Adipose tissue (tissue), 3 donors: Measurements from ENCODE around the gene ARSB. TPM values are rescaled to one million over a fixed set of nuclear protein-coding genes. Genes with fewer than 3 reads are reported as not detected.
"Not testable (repeated sequence)": the region's sequence is repeated elsewhere in the genome, so short reads cannot be mapped to it uniquely, and the experiment has no call there.

ENCODE experiments used
- H3K27ac ChIP-seq: one replicate; pipeline ENCODE4 v1.5.1; 2013; ENCODE audit warnings: low read depth, low read length
- WGBS, 3 donors: extraction: QIAGEN DNeasy Blood & Tissue Kit; methylation state at CpG; one replicate each; pipeline ENCODE4 v1.1.7; 2013; 5-methylcytosine and 5-hydroxymethylcytosine counted together
- polyA plus RNA-seq, 3 donors: library from polyadenylated mRNA; stranded (reverse); fragments of 200-250 nt; gene quantifications; one replicate each; pipeline ENCODE4 v1.2.3, GENCODE V29; 2013
- donor health status: healthy with polysubstance abuse.
- donor health status: Bipolar disorder and iron deficiency.
- donor health status: healthy.

ARSB gene
- polyA plus RNA-seq, 3 donors, result 1.8 to 4.1 (median 3.9) TPM

DNA sequence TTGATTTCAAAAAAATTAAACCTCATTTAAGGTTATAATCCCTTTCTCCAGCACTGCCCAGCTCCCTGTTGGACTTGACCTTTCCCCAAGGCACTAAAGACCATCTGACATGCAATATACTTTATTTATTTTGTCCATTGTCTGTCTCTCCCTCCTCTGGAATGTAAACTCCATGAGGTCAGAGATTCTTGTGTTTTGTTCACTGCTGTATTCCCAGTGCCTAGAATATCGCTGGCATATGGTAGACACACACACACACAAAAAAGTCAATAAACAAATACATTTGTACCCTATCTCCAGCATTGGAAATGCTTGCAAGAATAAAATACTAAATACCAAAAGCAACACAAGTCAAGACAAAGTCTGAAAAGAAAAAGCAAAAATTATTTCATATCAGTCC, 17.3 kb upstream of the ARSB start:
- H3K27ac ChIP-seq, result no peak overlapping the region
- 80 to 96% (median 89%) methylated on average over 1 of the region's 1 CpG for WGBS, 3 donors

DNA sequence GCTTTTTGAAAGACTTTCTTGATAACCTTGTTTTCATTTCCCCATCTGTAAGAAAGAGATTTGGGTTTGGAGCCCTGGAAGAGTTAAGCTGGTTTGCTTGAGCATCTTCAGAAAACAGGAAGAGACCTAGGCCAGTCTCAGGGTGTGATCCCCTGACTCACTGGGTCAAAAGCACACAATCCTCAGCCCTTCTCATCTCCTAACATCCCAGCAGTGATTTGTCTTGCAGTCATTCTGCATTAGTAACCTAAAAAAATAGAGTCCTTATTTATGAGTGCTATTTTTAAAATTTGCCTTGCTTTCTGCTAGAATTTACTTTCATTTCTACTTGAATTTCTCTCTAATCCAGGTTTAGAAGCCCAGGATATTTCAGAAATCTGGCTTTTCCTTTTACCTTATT, 16.4 kb upstream of the ARSB start:
- H3K27ac ChIP-seq, result no peak overlapping the region

DNA sequence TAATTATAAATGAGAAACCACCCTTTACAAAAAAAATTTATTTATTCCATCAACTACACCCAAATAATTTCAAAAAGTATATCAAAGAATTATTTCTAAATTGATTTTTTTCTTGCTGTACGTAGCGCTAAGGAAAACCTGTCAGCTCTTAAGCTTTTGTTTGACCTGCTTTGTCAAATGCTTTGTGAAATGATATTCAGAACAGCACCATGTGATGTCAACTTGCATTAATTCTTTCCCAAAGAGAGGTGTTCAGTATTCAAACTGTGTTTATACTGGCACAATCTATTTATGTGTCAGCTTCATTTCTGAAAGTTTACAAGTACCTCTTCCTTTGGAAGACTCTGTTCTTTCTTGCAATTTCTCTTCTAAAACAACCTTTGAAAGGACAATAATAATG, 12.0 kb upstream of the ARSB start:
- H3K27ac ChIP-seq, result no peak overlapping the region
- WGBS, 3 donors, result 93 to 95% (median 95%) methylated on average over 2 of the region's 2 CpGs

DNA sequence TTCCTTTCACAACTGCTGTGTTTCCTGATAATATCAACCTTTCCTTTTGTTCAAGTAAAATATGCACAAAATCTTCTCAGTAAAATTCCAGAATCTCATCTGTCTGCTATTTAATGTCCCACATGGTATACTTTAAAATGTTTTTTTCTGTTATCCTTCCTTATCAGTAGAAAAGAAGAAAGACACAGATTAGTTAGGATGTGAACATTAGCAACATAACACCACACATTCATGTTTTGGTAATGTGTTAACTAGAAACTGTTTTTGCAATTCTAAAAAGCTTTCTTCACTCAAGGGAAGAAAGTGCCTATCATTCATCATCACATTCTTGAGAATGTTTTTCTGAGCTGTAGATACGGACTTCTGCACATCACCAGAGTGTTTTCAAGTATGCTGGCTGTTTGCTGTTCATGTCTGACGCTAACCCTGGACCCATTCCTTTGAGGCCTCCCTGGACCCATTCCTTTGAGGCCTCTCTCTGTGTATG, 10.5 kb upstream of the ARSB start:
- 81 to 94% (median 86%) methylated on average over 2 of the region's 2 CpGs for WGBS, 3 donors
- no peak overlapping the region for H3K27ac ChIP-seq

DNA sequence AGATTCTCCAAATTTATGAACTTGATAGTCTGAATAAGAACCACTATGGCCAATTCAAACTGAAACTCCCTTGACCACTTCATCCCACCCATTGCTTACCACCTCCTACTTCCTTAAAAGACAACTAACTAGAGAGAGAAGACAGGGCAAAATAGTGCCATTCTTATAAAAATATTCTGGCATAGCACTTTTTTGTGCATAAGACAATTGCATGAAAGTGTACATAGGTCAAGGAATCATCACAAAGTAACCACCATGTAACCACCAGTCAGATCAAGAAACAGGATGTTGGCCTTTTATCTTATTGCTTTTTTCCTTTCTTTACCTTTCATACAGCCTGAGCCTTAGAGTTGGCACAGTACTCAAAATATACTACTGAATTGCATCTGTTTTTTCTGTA, 8.1 kb upstream of the ARSB start:
- no peak overlapping the region for H3K27ac ChIP-seq

DNA sequence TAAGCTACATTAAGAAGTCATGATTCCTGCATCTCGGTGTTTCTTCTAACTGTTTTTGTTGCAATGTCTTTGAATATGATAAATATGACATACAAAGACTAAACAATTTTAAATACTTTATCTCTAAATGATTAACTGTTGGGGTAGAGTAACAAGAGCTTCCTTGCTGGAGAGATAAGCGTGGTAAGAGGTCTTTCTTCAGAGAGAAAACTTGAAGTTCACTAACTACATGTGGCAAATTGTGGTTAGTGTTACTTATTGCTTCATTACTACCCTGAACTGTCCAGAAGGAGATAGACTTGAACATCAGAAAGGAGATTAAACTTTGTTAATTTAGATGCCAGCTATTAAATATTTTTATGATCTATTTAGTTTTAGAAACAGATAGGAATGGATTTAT, 7.0 kb upstream of the ARSB start:
- H3K27ac ChIP-seq, result no peak overlapping the region
- 57 to 94% (median 71%) methylated on average over 2 of the region's 2 CpGs for WGBS, 3 donors

DNA sequence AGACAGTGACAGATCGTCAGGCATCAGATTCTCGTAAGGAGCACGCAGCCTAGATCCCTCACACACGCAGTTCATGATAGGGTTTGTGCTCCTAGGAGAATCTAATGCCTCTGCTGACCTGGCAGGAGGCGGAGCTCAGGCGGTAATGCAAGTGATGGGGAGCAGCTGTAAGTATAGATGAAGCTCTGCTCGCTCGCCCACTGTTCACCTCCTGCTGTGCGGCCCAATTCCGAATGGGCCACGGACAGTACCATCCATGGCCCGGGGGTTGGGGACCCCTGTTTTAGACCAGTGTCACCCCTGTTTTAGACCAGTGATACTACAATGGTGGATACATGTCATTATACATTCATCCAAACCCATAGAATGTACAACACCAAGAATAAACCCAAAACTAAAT, 4.0 kb upstream of the ARSB start:
- 95 to 97% (median 97%) methylated on average over 12 of the region's 12 CpGs for WGBS, 3 donors

DNA sequence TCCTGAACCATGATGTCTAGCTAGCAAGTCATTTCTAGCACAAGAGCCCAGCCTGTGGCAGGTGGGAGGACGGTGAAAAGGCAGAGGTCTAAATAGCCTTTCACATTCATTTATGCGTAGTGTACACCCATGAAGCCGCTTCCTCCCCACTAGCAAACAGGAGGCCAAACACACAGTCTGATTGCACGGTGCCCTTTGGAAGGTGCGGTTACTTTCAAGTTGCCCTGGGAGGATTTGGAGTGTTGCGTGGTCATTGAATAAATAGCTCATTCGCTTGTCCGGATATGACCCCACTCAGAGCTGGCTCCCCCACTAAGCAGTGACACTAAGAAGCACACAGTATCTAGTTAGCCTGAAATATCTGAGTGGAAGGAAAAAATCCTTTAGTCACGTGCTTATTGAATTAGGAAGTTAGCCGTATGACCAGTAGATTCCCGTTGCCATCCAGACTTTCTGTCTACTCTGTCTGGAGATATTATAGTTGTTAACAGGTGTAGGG, 664 bp upstream of the ARSB start:
- H3K27ac ChIP-seq, result peak overlapping the region; percentile 49
- WGBS, 3 donors, result 2 to 5% (median 2%) methylated on average over 11 of the region's 11 CpGs

More for the DNA sequence above, 4.0 kb upstream of the ARSB start:
- H3K27ac ChIP-seq, result no peak overlapping the region

DNA sequence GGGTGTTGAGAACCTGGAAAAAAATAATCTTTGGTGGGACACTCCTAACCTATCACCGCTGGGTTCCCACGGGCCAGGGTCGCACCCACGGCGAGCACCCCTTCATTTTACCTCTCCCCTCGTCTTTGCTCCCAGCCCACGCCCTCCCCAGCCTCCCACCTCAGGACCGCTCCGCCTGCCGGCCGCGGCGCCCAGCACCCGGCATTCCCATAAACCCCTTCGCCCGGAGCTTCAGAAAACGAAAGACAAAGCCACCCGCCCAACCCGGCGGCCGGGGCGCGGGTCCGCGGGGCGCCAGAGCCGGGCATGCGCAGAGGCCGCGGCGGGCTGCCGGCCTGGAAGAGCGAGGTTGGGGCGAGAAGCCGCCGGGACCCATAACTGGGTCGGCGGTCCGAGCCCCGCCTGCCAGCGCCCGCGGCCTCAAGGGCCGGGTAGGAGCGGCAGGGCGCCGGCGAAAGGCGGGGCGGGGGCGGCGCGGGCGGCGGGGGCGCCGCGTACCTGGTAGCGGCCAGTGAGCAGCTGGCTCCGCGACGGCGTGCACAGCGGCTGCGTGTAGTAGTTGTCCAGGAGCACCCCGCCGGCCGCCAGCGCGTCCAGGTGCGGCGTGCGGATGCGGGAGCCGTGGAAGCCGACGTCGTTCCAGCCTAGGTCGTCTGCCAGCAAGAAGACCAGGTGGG, 533 bp downstream of the ARSB start:
- WGBS, 3 donors, result 0% methylated on average over 41 to 79 of the region's 79 CpGs
- peak overlapping the region; percentile 71 for H3K27ac ChIP-seq

DNA sequence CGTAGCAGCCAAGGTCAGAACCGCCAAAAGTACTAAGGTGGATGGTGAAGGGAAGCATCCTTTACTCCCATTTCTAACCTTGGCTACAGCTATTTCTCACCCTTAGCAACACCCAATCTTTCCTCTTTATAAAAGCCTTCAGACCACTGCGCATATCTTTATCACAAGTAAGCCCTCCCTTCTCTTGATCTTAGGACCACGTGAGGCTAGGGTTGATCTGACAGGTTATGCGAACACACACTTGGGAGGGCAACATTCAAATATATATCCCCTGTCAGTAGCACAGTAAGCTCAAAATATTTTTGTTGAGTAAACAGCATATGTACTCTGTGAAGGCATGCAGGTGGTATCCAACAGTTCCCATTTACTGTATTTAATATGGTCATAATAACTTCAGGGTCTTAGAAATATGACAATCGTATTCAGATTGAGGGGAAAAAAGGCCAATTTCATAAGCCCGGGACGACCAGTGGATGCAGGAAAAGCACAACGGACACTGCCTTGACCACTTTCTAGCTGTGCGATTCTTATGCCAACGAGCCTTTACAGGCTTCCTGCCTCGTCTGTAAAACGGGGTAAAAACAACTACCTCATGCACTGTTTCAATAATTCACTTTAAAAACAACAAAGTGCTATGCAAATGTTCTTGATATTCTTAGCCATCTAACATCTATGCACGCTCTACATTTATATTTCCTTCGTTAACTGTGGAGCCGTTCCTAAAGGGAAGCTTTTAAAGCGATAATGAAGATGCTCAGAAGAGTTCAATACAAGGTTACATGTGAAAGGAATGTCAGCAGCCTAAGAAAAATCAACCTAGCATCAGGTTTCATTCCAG, 1.3 kb downstream of the ARSB start:
- 12 to 22% (median 20%) methylated on average over 17 of the region's 17 CpGs for WGBS, 3 donors
- peak overlapping the region; percentile 71 for H3K27ac ChIP-seq

DNA sequence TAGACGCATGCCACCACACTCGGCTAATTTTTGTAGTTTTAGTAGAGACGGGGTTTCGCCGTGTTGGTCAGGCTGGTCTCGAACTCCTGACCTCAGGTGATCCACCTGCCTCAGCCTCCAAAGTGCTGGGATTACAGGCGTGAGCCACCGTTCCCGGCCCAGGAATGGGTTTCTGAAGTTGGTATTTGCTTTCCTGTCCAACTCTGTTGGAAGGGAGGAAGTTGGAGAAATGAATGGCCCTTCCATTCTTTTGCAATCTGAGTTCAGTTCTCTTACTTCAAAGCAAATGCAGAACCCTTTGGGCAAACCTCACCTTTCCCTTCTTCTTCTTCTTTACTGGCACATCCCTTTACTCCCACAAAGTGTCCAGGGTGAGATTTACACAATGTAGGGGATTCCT, 1.9 kb downstream of the ARSB start:
- H3K27ac ChIP-seq, result not testable (repeated sequence)
- 85 to 90% (median 86%) methylated on average over 9 of the region's 9 CpGs for WGBS, 3 donors

DNA sequence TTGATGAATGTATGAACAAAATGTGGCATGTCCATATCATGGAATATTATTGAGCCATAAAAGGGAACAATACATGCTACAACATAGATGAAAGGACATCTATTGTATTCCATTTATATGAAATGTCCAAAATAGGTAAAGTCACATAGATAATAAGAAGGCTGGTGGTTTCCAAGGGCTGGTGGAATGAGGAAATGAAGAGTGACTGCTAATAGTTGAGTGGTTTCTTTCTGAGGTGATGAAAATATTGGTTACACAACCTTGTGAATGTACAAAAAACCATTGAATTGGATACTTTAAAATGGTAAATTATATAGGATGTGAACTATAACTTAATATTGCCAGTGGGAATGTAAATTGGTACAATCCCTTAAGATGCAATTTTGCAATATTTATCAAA, 5.2 kb downstream of the ARSB start:
- H3K27ac ChIP-seq, result no peak overlapping the region

DNA sequence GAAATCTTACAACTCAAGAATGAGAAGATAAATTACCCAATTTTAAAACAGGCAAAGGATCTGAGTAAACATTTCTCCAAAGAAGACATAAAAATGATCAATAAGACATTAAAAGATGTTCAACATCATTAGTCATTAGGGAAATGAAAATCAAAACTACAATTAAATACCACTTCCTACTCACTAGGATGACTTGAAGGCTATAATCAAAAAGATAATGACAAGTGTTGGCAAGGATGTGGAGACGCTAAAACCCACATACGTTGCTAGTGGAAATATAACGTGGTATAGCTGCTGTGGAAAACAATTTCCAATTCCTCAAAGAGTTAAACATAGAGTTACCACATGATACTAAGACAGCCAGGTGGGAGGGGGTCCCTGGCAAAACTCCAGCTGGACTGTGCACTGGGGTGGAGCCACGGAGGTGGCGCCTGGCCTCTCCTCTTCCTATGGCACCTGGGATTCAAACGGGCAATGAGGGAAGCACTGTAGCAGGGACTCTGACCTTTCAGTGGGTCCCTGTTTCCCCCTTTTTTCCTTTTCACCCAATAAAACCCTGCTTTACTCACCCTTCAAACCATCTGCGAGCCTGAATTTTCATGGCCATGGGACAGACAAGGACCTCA, 5.9 kb downstream of the ARSB start:
- WGBS, 3 donors, result 71 to 83% (median 78%) methylated on average over 7 of the region's 7 CpGs
- H3K27ac ChIP-seq, result no peak overlapping the region

DNA sequence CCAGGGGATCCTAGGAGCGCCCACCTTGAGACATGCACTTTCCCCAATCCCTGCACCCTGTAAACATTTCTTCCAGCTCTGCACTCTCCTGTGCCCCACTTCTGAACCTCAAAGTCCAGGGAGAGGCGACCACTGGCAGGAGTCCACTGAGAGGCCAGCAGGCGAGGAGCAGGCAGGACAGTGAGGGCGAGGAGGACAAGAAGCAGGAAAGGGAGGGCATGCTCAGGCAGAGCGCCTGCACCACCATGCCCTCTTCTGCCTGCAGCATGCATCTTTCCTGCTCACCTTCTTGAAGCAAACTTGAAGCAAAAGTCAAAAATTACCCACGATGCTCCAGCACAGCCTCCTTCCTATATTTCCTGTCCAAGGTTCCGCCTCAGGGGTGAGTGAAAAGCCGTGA, 10.1 kb downstream of the ARSB start:
- 90 to 95% (median 91%) methylated on average over 8 of the region's 8 CpGs for WGBS, 3 donors

DNA sequence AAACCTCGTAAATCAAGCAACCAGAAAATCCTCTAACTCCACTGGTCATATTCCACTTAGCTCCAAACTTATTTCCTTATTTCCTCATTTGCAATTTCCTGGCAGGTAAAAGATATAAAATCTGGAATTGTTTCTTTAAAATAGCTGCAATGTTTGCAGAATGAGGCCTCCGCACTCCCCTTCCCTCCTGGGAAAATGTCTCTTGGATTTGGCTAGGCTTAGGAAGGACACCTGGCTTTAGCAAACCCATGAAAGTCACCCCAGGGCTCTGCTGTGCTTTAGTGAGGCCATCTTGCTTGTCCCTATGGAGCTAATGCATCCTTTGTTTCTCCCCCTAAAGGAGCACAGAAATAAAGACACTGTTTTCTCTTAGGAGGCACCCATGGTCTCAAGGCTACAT, 10.5 kb downstream of the ARSB start:
- 52 to 83% (median 57%) methylated on average over 2 of the region's 2 CpGs for WGBS, 3 donors
- H3K27ac ChIP-seq, result no peak overlapping the region

More for the DNA sequence above, 10.1 kb downstream of the ARSB start:
- H3K27ac ChIP-seq, result no peak overlapping the region

DNA sequence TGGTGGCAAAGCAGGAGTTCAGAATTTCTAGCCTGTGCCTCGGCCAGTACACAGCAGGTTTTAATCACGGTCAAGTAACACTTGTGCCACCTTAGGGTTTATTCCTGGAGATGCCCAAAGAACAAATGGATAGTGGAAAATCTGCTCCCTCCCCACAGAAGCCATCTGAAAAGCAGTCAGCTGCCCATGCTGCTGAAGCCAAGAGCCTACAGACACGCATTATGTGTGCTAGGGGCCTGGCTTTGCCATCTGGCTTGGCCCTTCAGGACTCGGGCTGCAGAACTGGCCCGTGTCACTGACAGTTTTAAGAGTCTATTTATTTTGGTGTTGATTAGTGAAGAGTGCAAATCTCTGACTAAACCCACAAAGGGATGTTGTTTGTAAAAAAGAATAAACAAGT, 11.1 kb downstream of the ARSB start:
- H3K27ac ChIP-seq, result no peak overlapping the region
- WGBS, 3 donors, result 61 to 88% (median 87%) methylated on average over 5 of the region's 5 CpGs

DNA sequence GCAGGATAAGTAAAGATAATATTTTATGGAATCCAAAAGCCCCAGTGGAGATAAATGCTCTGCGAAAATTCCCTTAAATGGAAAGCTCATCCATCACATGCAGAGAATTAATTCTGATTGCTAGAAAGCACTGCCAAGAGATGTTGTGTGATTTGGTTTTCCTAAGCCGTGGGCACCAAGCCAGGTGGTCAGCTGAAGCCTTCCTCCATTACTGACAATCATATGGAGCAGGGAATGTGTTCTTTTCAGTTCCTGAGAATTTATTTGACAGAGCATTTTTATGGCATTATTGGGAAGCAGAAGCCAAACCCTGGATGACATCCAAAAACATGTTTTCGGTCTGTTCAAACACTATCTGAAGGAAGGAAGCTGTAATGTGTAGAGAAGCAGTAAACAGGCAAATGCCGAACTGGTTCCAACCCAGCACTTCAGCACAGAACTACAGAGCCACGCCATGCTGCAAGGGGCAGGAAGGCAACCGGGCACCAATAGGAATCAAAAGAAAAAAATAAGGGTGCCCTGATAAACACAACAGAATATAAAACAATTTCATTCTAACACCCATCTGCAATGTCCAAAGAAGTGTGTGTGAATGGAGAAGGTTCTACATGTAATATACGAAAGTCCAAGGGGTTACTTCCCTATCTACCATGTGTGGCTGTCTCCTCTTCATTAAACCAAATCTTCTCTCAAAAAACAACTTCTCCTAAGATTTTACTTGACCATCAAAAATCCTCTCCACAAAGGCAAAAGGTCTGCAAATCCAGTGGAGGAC, 12.3 kb downstream of the ARSB start:
- 20 to 37% (median 24%) methylated on average over 7 of the region's 7 CpGs for WGBS, 3 donors

DNA sequence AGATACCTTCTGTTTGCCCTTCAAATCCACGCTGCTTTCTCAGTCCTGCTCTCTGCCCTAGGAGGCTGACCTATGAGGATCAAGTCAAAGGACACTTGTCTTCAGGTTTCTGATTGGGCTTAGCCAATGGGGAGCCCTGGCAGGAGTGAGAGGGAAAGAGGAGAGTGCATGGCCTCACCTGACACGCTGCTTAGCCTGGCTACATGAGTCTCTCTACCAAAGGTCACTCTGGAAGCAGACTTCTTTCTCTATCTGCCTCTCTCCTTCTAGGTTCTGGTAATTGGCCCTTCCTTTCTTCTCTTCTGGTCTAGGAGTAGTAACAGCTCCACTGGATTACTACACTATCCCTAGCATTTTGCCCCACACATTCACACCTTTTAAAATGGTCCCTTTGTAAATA, 13.1 kb downstream of the ARSB start:
- H3K27ac ChIP-seq, result no peak overlapping the region
- WGBS, 3 donors, result 38 to 73% (median 71%) methylated on average over 2 of the region's 2 CpGs

More for the DNA sequence above, 12.3 kb downstream of the ARSB start:
- no peak overlapping the region for H3K27ac ChIP-seq

DNA sequence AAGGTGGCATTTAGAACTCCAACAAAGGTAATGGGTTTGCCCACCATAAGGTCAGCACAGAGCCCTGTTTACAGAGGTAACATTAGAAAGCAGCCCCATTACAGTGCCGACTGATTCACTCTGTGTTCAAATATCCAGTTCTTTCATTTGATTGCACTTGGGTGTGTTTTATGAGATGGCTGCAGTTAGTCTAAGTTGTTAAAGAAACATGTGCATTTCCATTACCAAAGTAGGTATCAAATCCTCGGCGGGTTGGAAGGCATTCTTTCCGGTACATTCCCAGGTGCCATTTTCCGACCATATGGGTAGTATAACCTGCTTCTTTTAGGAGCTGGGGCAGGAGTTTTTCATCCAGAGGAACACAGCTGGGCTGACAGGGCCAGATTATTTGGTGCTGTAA, 16.3 kb downstream of the ARSB start:
- WGBS, 3 donors, result 94 to 95% (median 94%) methylated on average over 5 of the region's 5 CpGs
- no peak overlapping the region for H3K27ac ChIP-seq
